ENCODE results near the gene UQCR10. TPM values are rescaled to one million over a fixed set of nuclear protein-coding genes. Genes with fewer than 3 reads are reported as not detected.

UQCR10 gene
- total RNA-seq, 1 donor from 2014 or later, result 84.6 TPM

GRCh38 chr22:29801796-29802195 lies 34.6 kb downstream of the UQCR10 start:
- Mint-ChIP-seq H3K36me3 (ENCODE audit: low read depth, unreplicated experiment) (peaks cover 40% of the 10 kb centered on the region), H3K27me3 (ENCODE audit: unreplicated experiment) (peaks cover 5% of the 10 kb centered on the region), H3K27ac (ENCODE audit: unreplicated experiment) (no peak overlapping the region), H3K4me3 (ENCODE audit: unreplicated experiment) (no peak overlapping the region), H3K4me1 (ENCODE audit: unreplicated experiment) (peaks cover 4% of the 10 kb centered on the region), H3K9me3 (ENCODE audit: unreplicated experiment) (no peaks in the 10 kb centered on the region)
- no peak for DNase-seq (ENCODE audit: low spot score)
- TF ChIP-seq, protein P1, sequence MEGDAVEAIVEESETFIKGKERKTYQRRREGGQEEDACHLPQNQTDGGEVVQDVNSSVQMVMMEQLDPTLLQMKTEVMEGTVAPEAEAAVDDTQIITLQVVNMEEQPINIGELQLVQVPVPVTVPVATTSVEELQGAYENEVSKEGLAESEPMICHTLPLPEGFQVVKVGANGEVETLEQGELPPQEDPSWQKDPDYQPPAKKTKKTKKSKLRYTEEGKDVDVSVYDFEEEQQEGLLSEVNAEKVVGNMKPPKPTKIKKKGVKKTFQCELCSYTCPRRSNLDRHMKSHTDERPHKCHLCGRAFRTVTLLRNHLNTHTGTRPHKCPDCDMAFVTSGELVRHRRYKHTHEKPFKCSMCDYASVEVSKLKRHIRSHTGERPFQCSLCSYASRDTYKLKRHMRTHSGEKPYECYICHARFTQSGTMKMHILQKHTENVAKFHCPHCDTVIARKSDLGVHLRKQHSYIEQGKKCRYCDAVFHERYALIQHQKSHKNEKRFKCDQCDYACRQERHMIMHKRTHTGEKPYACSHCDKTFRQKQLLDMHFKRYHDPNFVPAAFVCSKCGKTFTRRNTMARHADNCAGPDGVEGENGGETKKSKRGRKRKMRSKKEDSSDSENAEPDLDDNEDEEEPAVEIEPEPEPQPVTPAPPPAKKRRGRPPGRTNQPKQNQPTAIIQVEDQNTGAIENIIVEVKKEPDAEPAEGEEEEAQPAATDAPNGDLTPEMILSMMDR (IDR thresholded peaks at IDR 0.05; ENCODE audit: unreplicated experiment), result no peak

GRCh38 chr22:29803190-29803589 lies 36.0 kb downstream of the UQCR10 start:
- TF ChIP-seq, protein P1 (IDR thresholded peaks at IDR 0.05; ENCODE audit: unreplicated experiment), result no peak
- no peak for DNase-seq (ENCODE audit: low spot score)
- Mint-ChIP-seq H3K9me3 (ENCODE audit: unreplicated experiment) (no peaks in the 10 kb centered on the region), H3K27me3 (ENCODE audit: unreplicated experiment) (peaks cover 3% of the 10 kb centered on the region), H3K4me3 (ENCODE audit: unreplicated experiment) (no peak overlapping the region), H3K27ac (ENCODE audit: unreplicated experiment) (no peak overlapping the region), H3K36me3 (ENCODE audit: low read depth, unreplicated experiment) (peaks cover 39% of the 10 kb centered on the region), H3K4me1 (ENCODE audit: unreplicated experiment) (peaks cover 3% of the 10 kb centered on the region)

DNA sequence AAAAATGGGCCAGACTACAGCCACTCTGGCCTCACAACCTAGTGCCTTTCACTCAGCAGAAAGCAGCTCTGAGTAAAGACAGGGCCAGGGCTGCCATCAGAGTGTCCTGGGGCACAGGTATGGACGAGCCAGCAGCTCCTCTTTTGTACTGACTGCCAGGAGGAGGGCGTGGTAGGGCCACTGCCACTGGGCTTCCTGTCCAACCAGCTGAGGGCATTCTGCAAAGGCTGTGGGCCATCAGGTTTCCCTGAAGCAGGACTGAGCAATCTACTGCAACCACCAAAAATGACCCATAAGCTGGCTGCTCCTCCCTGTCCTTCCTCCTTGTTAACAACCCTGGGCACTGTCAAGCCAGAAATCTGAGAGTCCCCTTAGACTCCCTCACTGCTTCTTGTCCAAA lies 37.8 kb downstream of the UQCR10 start:
- DNase-seq (ENCODE audit: low spot score), result no peak
- TF ChIP-seq, protein P1 (IDR thresholded peaks at IDR 0.05; ENCODE audit: unreplicated experiment), result no peak
- H3K4me1 Mint-ChIP-seq (ENCODE audit: unreplicated experiment), result no peaks in the 10 kb centered on the region
- peaks cover 36% of the 10 kb centered on the region for H3K36me3 Mint-ChIP-seq (ENCODE audit: low read depth, unreplicated experiment)
- H3K4me3 Mint-ChIP-seq (ENCODE audit: unreplicated experiment), result no peak overlapping the region
- H3K9me3 Mint-ChIP-seq (ENCODE audit: unreplicated experiment), result no peaks in the 10 kb centered on the region
- H3K27ac Mint-ChIP-seq (ENCODE audit: unreplicated experiment), result no peak overlapping the region
- H3K27me3 Mint-ChIP-seq (ENCODE audit: unreplicated experiment), result peaks cover 3% of the 10 kb centered on the region

- TF ChIP-seq, protein P1 (IDR thresholded peaks at IDR 0.05; ENCODE audit: unreplicated experiment), result no peak
- Mint-ChIP-seq H3K4me3 (ENCODE audit: unreplicated experiment) (no peak overlapping the region), H3K36me3 (ENCODE audit: low read depth, unreplicated experiment) (peaks cover 29% of the 10 kb centered on the region), H3K27me3 (ENCODE audit: unreplicated experiment) (peaks cover 3% of the 10 kb centered on the region), H3K4me1 (ENCODE audit: unreplicated experiment) (no peaks in the 10 kb centered on the region), H3K9me3 (ENCODE audit: unreplicated experiment) (no peaks in the 10 kb centered on the region), H3K27ac (ENCODE audit: unreplicated experiment) (no peak overlapping the region)
- DNase-seq (ENCODE audit: low spot score), result no peak
These were observed 39.0 kb downstream of the UQCR10 start for GRCh38 chr22:29806196-29806595.

GRCh38 chr22:29810216-29810615 lies 43.0 kb downstream of the UQCR10 start:
- TF ChIP-seq, protein P1 (IDR thresholded peaks at IDR 0.05; ENCODE audit: unreplicated experiment), result no peak
- no peaks in the 10 kb centered on the region for H3K9me3 Mint-ChIP-seq (ENCODE audit: unreplicated experiment)
- H3K36me3 Mint-ChIP-seq (ENCODE audit: low read depth, unreplicated experiment), result peaks cover 48% of the 10 kb centered on the region
- no peak overlapping the region for H3K4me3 Mint-ChIP-seq (ENCODE audit: unreplicated experiment)
- no peak overlapping the region for H3K27ac Mint-ChIP-seq (ENCODE audit: unreplicated experiment)
- peaks cover 3% of the 10 kb centered on the region for H3K27me3 Mint-ChIP-seq (ENCODE audit: unreplicated experiment)
- no peak for DNase-seq (ENCODE audit: low spot score)
- H3K4me1 Mint-ChIP-seq (ENCODE audit: unreplicated experiment), result no peaks in the 10 kb centered on the region
